ENCODE data around the gene OCLN. TPM values are rescaled to one million over a fixed set of nuclear protein-coding genes. Genes with fewer than 3 reads are reported as not detected.

The OCLN gene
- total and polyA plus RNA-seq, 8 donors: 38.6 to 124 (median 48.9) TPM

DNA sequence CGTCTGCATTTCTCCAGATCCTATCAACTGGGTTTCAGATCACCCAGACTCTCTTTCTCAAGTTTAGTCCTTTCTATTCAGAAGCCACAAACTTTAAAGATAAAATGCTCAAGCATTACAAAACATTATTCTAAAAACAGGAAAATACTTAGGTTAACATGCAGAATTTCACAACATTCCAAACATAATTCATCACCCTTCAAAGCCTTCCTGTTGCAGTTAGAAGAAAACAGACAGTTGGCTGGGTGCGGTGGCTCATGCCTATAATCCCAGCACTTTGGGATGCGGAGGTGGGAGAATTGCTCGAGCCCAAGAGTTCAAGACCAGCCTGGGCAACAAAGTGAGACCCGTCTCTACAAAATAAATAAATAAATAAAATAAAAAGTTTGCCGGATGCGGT lies 7.7 kb upstream of the OCLN start:
- no peak for DNase-seq

DNA sequence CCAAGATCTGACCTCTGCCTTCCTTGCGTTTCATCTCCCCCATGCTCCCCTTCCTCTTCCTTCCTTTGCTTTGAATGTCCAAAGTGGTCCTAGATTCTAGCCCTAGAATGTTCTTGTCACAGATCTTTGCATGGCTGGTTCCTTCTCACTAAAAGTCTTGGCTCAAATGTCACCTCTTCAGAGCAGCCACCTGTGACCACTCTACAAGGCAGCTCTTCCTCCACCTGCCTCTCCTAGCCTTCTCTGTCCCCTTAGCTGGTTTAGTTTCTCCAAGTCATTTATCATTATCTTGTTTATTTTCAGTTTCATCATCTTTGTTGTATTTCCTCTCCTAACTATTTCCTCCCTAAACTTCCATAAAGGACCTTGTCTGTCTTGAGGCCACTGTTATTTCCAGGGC lies 7.1 kb upstream of the OCLN start:
- intact Hi-C loops (cut with DNase I): no loop called here
- no peaks in the 10 kb centered on the region for H3K27me3 ChIP-seq
- ATAC-seq: no peak
- H3K9me3 ChIP-seq: no peaks in the 10 kb centered on the region
- peaks cover 0 to 10% of the 10 kb centered on the region in 2 donors for H3K4me1 ChIP-seq
- DNase-seq: no peak
- no peak overlapping the region for H3K4me3 ChIP-seq
- TF ChIP-seq, protein P1, sequence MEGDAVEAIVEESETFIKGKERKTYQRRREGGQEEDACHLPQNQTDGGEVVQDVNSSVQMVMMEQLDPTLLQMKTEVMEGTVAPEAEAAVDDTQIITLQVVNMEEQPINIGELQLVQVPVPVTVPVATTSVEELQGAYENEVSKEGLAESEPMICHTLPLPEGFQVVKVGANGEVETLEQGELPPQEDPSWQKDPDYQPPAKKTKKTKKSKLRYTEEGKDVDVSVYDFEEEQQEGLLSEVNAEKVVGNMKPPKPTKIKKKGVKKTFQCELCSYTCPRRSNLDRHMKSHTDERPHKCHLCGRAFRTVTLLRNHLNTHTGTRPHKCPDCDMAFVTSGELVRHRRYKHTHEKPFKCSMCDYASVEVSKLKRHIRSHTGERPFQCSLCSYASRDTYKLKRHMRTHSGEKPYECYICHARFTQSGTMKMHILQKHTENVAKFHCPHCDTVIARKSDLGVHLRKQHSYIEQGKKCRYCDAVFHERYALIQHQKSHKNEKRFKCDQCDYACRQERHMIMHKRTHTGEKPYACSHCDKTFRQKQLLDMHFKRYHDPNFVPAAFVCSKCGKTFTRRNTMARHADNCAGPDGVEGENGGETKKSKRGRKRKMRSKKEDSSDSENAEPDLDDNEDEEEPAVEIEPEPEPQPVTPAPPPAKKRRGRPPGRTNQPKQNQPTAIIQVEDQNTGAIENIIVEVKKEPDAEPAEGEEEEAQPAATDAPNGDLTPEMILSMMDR (IDR thresholded peaks at IDR 0.05): no peak
- no peaks in the 10 kb centered on the region for H3K36me3 ChIP-seq
- H3K27ac ChIP-seq: peak overlapping the region in 1 of 2 donors; percentile 11

More for the DNA sequence above, 7.7 kb upstream of the OCLN start:
- Histone ChIP-seq H3K27ac (peak overlapping the region in 1 of 2 donors; percentile 11), H3K4me3 (no peak overlapping the region), H3K36me3 (no peaks in the 10 kb centered on the region), H3K4me1 (peaks cover 0 to 10% of the 10 kb centered on the region in 2 donors), H3K9me3 (no peaks in the 10 kb centered on the region), H3K27me3 (no peaks in the 10 kb centered on the region)
- TF ChIP-seq, protein P1 (IDR thresholded peaks at IDR 0.05): no peak
- no peak for ATAC-seq
- intact Hi-C loops (cut with DNase I): no loop called here

DNA sequence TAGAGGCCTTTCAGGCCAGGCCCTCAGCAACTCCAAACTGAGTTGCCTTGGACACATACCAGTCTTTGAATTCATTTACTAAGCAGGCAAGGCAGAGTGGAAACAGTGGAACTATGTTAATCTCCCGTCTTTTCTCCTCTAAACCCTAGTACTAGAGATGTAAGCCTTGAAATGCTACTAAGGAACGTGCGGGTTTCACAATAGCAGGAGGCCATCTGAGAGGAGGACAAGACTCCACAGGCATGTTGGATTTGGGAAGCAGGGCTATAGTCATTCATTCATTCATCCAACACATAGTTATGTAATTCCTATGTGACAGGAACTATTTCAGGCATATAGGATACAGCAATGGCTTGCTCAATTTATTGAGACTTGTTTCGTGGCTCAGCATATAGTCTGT lies 3.3 kb upstream of the OCLN start:
- intact Hi-C loops (cut with DNase I): no loop called here
- Histone ChIP-seq H3K36me3 (no peaks in the 10 kb centered on the region), H3K4me1 (peaks cover 0 to 33% of the 10 kb centered on the region in 2 donors), H3K27ac (no peak overlapping the region), H3K27me3 (peaks cover 15 to 31% of the 10 kb centered on the region in 2 donors), H3K4me3 (no peak overlapping the region), H3K9me3 (no peaks in the 10 kb centered on the region)
- ATAC-seq (no peak), DNase-seq (no peak)
- TF ChIP-seq, protein P1 (IDR thresholded peaks at IDR 0.05): no peak

DNA sequence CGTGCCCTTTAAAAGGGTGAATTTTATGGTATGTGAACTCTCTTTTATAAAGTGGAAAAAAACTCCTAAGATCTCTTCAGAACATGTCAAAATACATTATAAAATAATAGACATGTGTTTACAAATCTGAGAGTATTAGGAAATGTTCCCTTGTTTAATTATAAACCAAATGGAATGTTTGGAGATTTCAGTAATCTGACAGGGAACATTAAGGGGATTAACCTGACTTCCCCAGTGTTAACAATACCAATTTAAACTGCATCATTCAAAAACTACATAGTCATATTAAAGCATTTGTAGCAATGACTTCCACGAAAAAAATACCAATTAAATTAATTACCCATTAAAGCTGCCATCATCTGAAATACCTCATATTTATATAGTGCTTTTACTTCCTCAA lies 1.6 kb upstream of the OCLN start:
- H3K27ac ChIP-seq: peak overlapping the region in 1 of 2 donors; percentile 89
- DNase-seq (no peak), ATAC-seq (no peak)
- intact Hi-C loops (cut with DNase I): loop anchor here in 1 of 2 donors (10.0 kb wide), 1 partner anchor 76 kb away; the partner anchor contains the start of gene MARVELD2
- peaks cover 15 to 45% of the 10 kb centered on the region in 2 donors for H3K27me3 ChIP-seq
- H3K9me3 ChIP-seq: no peaks in the 10 kb centered on the region
- H3K4me3 ChIP-seq: no peak overlapping the region
- no peaks in the 10 kb centered on the region for H3K36me3 ChIP-seq
- H3K4me1 ChIP-seq: peaks cover 0 to 33% of the 10 kb centered on the region in 2 donors
- TF ChIP-seq, protein P1 (IDR thresholded peaks at IDR 0.05): no peak

DNA sequence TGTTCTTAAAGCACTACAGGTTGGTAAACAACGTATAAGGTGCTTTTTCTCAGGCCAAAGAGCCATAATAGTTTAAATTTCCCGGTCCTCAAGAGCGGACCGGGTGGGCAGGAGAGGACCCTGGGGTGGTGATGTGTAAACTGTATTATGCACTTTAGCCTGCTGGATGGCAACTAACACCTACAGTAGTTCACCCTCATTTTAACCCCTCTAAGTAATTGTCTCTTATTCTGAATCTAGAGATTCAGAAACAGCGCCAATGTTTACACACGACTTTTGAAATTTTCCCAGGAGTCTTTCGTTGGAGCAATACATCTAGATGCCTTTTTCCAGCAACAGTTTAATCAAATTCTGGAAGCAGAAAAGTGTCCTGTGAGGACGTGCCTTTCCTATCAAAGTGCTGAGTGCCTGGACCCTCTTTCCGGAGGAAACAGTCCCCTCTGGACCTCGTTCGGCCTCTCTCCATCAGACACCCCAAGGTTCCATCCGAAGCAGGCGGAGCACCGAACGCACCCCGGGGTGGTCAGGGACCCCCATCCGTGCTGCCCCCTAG lies 676 bp upstream of the OCLN start:
- intact Hi-C loops (cut with DNase I): loop anchor here in 1 of 2 donors (10.0 kb wide), 1 partner anchor 77 kb away; the partner anchor contains the start of gene MARVELD2
- Histone ChIP-seq H3K4me3 (peak overlapping the region; percentile 58 to 71), H3K4me1 (peaks cover 3 to 33% of the 10 kb centered on the region in 2 donors), H3K27ac (peak overlapping the region; percentile 89 to 90), H3K9me3 (no peaks in the 10 kb centered on the region), H3K27me3 (peaks cover 15 to 46% of the 10 kb centered on the region in 2 donors), H3K36me3 (no peaks in the 10 kb centered on the region)
- no peak for DNase-seq
- TF ChIP-seq, protein P1 (IDR thresholded peaks at IDR 0.05): no peak
- ATAC-seq: no peak

Data from left lung (tissue), 10 donors.